H1 (cell line): ENCODE results near the gene FRRS1L. TPM values are rescaled to one million over a fixed set of nuclear protein-coding genes. Genes with fewer than 3 reads are reported as not detected.

Source experiments
- ATF2 ChIP-seq: IDR thresholded peaks from 2 replicates; pipeline ENCODE4 v1.6.1; 2012; ENCODE audit warnings: low read length, inconsistent platforms
- CHD1 ChIP-seq: IDR thresholded peaks from 2 replicates; pipeline ENCODE4 v1.6.1; 2012; ENCODE audit warnings: low read depth, low read length, improper control_type of control experiment
- EP300 ChIP-seq, 2 experiments: IDR thresholded peaks; 1 replicate in 1 of 2; 2 replicates in 1 of 2; pipeline ENCODE4 v1.6.1; 2011 to 2012; ENCODE audit warnings: low read depth in 2 of 2, low read length in 2 of 2, mild to moderate bottlenecking in 2 of 2, borderline replicate concordance in 1 of 2, inconsistent platforms in 1 of 2, moderate library complexity in 1 of 2
- PHF8 ChIP-seq: fragments of 200-600 bp; sonication (generic); conservative IDR thresholded peaks from 2 replicates; pipeline ENCODE4 v1.7.1; 2012; ENCODE audit warnings: low read depth, mild to moderate bottlenecking, inconsistent platforms, low read length, moderate library complexity
- TCF12 ChIP-seq: IDR thresholded peaks from 2 replicates; pipeline ENCODE4 v1.6.1; 2011; ENCODE audit warnings: low read depth, mild to moderate bottlenecking, low read length
- polyA plus RNA-seq, 7 experiments: library from polyadenylated mRNA; depleted of rRNA in 3 of 7; stranded (reverse) in 5 of 7; unstranded in 2 of 7; fragments of >200 nt in 5 of 7; fragments of 200-250 nt in 2 of 7; gene quantifications; 1 replicate in 5 of 7; 2 replicates in 1 of 7; 4 replicates in 1 of 7; pipeline versions ENCODE4 v1.2.1 to v1.2.3, GENCODE V29; 2011 to 2013; ENCODE audit warnings: missing spikeins in 2 of 7, mixed read lengths in 2 of 7
- total RNA-seq: library from RNA; stranded (reverse); fragmentation: NEBNext Ultra II Directional; extraction: Animal tissue kit (Norgen Biotek cat#: 25700); gene quantifications from 2 replicates; pipeline ENCODE4 v1.2.1, GENCODE V29; 2021

Gene FRRS1L
- total and polyA plus RNA-seq, 2 of the 8 experiments (the other 6 are each of a cell fraction or from before 2014, with no cell fraction given), result 1.0 to 2.2 TPM

DNA sequence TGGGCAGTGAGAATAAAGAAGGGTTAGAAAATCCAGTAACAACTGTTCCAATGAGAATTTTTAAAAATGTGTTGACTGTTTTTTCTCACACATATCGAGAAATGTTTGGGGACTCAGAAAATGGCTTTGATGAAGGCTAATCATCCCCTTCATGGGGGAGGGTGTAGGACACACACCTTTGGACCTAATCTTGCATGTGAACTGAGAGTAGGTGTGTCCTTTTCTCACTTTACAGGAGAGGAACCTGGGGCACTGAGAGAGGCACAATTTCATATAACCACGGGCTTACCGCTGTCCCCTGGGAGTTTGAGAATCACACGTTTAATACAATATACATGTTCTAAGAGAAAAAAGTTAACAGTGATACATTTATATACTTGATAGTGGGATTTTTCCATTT lies 17.3 kb downstream of the FRRS1L start (continued):
- no peak for TF ChIP-seq EP300 (IDR thresholded peaks at IDR 0.05; ENCODE audit: borderline replicate concordance in 1 of 2, low read depth in 2 of 2, low read length in 2 of 2)
- TF ChIP-seq ATF2, result no peak
- TF ChIP-seq PHF8, result no peak
- TF ChIP-seq TCF12, result no peak
- TF ChIP-seq CHD1, result no peak
- TF ChIP-seq, all 59 proteins: peak for 0
